GM12801 (cell line): Measurements from ENCODE around the gene ENOX1.

Experiments
- CTCF ChIP-seq: IDR thresholded peaks from one replicate; pipeline ENCODE4 v1.5.1; 2011; ENCODE audit warnings: control low read depth; ENCODE audit not compliant: insufficient read length; ENCODE audit errors: extremely low read depth

Gene ENOX1

GRCh38 chr13:43407023-43407581 lies 379.7 kb downstream of the ENOX1 start:
- TF ChIP-seq CTCF: no peak

GRCh38 chr13:43405457-43405856 lies 381.3 kb downstream of the ENOX1 start:
- TF ChIP-seq CTCF: no peak

GRCh38 chr13:43402380-43402779 lies 384.4 kb downstream of the ENOX1 start:
- TF ChIP-seq CTCF: no peak

DNA sequence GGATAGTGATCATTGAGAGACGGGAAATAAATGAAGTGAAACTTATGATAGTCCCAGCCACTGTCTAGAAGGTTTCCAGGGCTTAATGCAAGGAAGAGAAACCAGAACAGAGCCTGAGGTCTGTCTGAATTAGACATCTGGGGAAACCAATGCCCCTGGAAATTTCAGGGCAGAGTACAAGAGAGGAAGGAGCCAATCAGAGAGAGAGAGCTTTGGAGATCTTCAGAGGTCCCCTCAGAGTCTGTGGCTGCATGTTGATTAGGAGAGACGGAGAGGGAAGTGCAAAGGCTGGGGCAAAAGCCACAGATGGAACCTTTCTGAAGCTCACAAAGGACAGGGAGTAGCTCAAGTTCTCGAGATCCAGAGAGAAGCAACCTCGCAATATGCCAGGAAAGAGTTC lies 385.4 kb downstream of the ENOX1 start:
- TF ChIP-seq CTCF: no peak

GRCh38 chr13:43397111-43397510 lies 389.7 kb downstream of the ENOX1 start:
- no peak for TF ChIP-seq CTCF

DNA sequence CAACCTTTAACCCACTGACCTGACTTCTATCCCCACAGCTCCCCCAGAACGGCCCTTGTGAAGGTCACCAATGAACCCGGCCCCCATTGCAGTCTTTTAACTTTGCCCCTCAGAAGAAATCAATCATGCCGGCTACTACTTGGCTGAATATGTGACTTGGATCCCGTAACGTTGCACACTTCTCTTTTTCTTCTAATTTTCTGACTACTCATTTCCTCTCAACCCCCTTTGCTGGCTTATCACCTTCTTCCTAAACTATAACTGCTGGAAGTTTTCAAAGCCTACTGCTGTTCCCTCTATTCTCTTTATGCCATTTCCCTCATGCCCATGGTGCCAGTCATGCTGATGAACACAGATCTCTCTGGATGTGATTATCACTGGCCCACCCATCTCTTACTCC lies 395.7 kb downstream of the ENOX1 start:
- no peak for TF ChIP-seq CTCF

GRCh38 chr13:43390619-43391018 lies 396.2 kb downstream of the ENOX1 start:
- no peak for TF ChIP-seq CTCF
